Measurements from ENCODE around the gene SHISA9.
A peak's percentile ranks its signal among the peaks of the same experiment; 100 is the strongest.

The SHISA9 gene

DNA sequence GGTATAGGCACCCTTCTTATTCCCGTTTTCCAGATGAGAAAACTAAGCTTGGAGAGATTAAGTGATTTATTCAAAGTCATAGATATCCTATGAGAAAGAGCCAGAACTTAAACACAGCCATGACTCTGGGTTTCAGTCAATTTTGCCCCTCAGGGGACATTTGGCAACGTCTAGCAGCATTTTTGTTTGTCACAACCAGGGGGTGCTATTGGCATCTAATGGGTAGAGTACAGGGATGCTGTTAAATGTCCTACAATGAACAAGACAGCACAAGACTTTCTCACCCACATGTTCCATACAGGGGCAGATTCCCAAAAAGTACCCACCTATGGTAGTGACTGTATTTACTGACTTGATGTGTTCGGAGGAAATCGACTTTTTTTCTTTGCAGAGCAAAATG lies 4.8 kb upstream of the SHISA9 start:
- H3K4me3 ChIP-seq (ENCODE audit: control insufficient read depth, low read depth, low read length): no peak overlapping the region
- TF ChIP-seq, protein P1, sequence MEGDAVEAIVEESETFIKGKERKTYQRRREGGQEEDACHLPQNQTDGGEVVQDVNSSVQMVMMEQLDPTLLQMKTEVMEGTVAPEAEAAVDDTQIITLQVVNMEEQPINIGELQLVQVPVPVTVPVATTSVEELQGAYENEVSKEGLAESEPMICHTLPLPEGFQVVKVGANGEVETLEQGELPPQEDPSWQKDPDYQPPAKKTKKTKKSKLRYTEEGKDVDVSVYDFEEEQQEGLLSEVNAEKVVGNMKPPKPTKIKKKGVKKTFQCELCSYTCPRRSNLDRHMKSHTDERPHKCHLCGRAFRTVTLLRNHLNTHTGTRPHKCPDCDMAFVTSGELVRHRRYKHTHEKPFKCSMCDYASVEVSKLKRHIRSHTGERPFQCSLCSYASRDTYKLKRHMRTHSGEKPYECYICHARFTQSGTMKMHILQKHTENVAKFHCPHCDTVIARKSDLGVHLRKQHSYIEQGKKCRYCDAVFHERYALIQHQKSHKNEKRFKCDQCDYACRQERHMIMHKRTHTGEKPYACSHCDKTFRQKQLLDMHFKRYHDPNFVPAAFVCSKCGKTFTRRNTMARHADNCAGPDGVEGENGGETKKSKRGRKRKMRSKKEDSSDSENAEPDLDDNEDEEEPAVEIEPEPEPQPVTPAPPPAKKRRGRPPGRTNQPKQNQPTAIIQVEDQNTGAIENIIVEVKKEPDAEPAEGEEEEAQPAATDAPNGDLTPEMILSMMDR (IDR thresholded peaks at IDR 0.05; ENCODE audit: control insufficient read depth, insufficient read depth, low read depth, low read length, missing control alignments): peak; percentile 46
- DNase-seq (ENCODE audit: low read depth): no peak

DNA sequence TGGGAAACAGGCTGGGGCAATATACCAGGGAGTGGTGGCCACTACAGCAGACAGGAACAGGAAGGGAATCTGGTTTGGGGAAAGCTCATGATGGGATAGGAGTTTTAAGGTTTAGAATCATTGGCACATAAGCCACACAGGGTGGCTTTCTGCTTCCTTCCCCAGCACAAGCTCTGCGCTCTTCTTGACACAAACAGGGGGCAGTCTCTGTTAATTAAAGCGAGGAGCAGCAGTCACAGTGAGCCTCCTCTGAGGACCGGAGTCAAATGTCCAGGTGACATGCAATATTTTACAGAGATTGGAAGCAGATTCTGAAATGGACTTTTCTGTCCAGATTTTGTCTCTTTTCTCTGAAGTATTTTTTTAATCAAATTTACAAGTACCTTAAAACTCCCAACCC lies 2.8 kb upstream of the SHISA9 start:
- TF ChIP-seq, protein P1 (IDR thresholded peaks at IDR 0.05; ENCODE audit: control insufficient read depth, insufficient read depth, low read depth, low read length, missing control alignments): no peak
- no peak for DNase-seq (ENCODE audit: low read depth)
- no peak overlapping the region for H3K4me3 ChIP-seq (ENCODE audit: control insufficient read depth, low read depth, low read length)

DNA sequence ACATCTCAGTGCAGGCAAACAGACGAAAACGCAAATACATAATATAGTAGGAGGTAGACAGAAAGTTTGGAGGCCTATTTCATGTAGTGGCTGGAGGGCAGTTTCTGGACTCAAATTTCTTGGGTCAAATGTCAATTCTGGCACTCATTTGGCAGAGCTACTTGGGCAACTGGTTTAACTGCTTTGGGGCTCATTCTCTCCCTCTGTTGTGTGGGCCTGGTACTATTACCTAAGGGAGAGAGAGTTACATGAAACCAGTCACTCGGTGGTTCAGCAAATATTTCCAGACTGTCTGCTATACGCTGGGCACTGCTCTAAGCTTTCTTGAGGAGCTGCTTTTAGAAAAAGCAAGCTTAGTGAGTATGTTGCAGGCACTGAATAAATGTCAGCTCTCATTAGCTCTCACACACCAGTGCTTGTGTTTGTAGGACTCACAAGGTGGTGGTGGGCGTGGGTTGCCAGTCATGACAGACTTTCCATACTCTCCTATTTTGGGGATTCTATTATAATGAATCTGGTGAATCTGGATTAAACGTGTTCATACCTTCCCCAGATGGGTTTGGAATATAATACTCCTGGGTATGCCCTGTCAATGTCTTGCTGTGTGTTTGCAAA lies 1.8 kb upstream of the SHISA9 start:
- DNase-seq (ENCODE audit: low read depth): no peak
- H3K4me3 ChIP-seq (ENCODE audit: control insufficient read depth, low read depth, low read length): no peak overlapping the region
- TF ChIP-seq, protein P1 (IDR thresholded peaks at IDR 0.05; ENCODE audit: control insufficient read depth, insufficient read depth, low read depth, low read length, missing control alignments): no peak

DNA sequence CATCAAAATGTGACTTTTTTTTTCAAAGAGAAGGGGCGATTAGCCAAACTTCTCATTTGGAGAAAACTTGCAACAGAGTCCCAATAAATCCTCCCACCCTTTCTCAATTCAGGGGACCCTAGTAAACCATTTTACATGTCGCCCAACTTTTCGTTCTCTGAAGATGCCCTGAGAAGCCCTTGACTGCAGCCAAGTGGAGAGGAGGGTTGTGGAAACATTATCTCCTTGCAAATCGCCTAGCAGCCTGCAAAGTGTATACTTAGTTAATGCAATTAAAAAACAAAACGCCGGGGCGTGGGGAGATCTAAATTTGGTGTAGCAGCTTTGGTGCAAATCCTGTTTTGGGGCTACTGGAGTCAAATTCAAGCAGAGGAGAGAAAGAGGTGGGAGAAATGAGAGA lies 1.2 kb upstream of the SHISA9 start:
- no peak for DNase-seq (ENCODE audit: low read depth)
- no peak overlapping the region for H3K4me3 ChIP-seq (ENCODE audit: control insufficient read depth, low read depth, low read length)
- TF ChIP-seq, protein P1 (IDR thresholded peaks at IDR 0.05; ENCODE audit: control insufficient read depth, insufficient read depth, low read depth, low read length, missing control alignments): no peak

DNA sequence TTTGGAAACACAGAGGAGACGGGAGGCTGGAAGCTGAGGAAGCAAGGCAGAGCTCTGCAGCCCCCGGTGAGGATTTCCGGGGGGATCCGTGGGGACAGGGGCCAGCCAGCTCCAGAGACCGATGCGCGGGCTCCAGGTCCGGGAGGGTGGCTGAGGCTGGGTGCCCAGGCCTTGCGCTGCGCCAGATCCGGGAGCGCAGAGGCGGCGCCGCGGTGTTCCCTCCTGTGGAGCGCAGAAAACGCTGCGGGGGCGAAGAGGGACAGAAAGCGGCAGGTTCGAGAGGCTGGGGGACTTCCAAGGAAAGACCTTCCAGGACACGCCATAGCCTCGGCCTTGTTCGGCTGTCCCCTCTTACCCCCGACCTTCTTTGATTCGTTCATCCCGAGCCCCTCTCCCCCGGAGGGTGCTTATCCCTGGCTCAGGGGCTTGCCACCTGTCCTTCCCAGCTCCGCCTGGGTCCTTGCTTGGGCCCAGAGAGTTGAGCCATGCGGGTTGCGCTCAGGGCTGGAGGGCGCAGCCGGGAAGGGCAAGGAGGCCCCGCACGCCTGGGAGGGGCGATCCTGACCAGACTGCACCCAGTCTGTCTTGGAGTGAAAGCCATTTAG lies 697 bp upstream of the SHISA9 start:
- no peak for DNase-seq (ENCODE audit: low read depth)
- TF ChIP-seq, protein P1 (IDR thresholded peaks at IDR 0.05; ENCODE audit: control insufficient read depth, insufficient read depth, low read depth, low read length, missing control alignments): no peak

DNA sequence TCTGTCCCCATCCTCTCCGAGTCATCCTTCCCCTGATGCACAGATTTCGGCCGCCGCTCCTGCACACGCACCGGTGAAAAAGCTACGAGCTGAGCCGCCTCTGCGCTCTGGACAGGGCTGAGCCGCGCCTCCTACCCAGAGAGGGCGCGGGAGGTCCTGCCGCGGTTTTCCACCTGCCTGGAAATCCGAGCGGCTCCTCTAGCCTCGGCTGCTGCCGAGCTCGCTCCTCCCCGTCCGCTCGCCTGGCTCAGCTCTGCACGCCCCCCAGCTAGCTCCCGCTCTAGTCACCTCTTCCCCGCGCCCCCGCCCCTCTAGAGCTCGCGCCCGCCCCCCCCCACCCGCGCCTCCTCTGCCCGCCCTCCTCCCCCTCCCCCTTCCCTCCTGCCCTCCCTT lies 198 bp upstream of the SHISA9 start:
- TF ChIP-seq, protein P1 (IDR thresholded peaks at IDR 0.05; ENCODE audit: control insufficient read depth, insufficient read depth, low read depth, low read length, missing control alignments): no peak
- DNase-seq (ENCODE audit: low read depth): no peak
- no peak overlapping the region for H3K4me3 ChIP-seq (ENCODE audit: control insufficient read depth, low read depth, low read length)

More for the DNA sequence above, 697 bp upstream of the SHISA9 start:
- no peak overlapping the region for H3K4me3 ChIP-seq (ENCODE audit: control insufficient read depth, low read depth, low read length)

Measured in AG09309 (cell line).